Tibial nerve (tissue), 4 donors: ENCODE data around the gene AVEN. TPM values are rescaled to one million over a fixed set of nuclear protein-coding genes. Genes with fewer than 3 reads are reported as not detected.
A peak's percentile ranks its signal among the peaks of the same experiment; 100 is the strongest.
"Not testable (repeated sequence)": the region's sequence is repeated elsewhere in the genome, so short reads cannot be mapped to it uniquely, and the experiment has no call there.

ENCODE experiments used
- DNase-seq, 2 donors: peaks; one replicate each; pipeline ENCODE4 v3.0.0-alpha.2; 2019; ENCODE audit warnings: low spot score in 2 of 2
- H3K27ac ChIP-seq, 4 donors: fragments of 200-600 bp; sonication (generic) in 3 of 4; one replicate each; pipeline ENCODE4 v1.5.1; 2017 to 2019; ENCODE audit warnings: mild to moderate bottlenecking in 1 of 4
- H3K27me3 ChIP-seq, 2 donors: fragments of 200-600 bp; sonication (generic) in 1 of 2; one replicate each; pipeline versions ENCODE4 v1.5.1 to v1.6.0; 2017 to 2019
- H3K36me3 ChIP-seq, 3 donors: fragments of 200-600 bp; sonication (generic); one replicate each; pipeline ENCODE4 v1.5.1; 2018 to 2019
- H3K4me1 ChIP-seq, 4 donors: fragments of 200-600 bp; sonication (generic) in 3 of 4; one replicate each; pipeline ENCODE4 v1.5.1; 2017 to 2019
- H3K4me3 ChIP-seq, 4 donors: fragments of 200-600 bp; sonication (generic) in 3 of 4; one replicate each; pipeline ENCODE4 v1.5.1; 2017 to 2019; ENCODE audit warnings: mild to moderate bottlenecking in 1 of 4, moderate library complexity in 1 of 4
- H3K9me3 ChIP-seq, 4 donors: fragments of 200-600 bp; sonication (generic) in 3 of 4; one replicate each; pipeline ENCODE4 v1.5.1; 2017 to 2019
- EP300 ChIP-seq, 2 donors: sonication (generic); formaldehyde crosslinking; IDR thresholded peaks; one replicate each; pipeline ENCODE4 v1.6.1; 2017; ENCODE audit warnings: antibody characterized with exemption in 2 of 2, mild to moderate bottlenecking in 1 of 2
- POLR2A ChIP-seq, 2 donors: fragments of 450-650 bp; IDR thresholded peaks; one replicate each; pipeline ENCODE4 v1.6.1; 2017; ENCODE audit warnings: antibody characterized with exemption in 2 of 2, mild to moderate bottlenecking in 2 of 2, moderate library complexity in 2 of 2
- WGBS, 2 donors: methylation state at CpG; one replicate each; pipeline ENCODE4 v1.1.5; 2018; 5-methylcytosine and 5-hydroxymethylcytosine counted together
- total RNA-seq, 4 donors: library from RNA; depleted of rRNA; stranded (reverse); fragments of >200 nt; gene quantifications; one replicate each; pipeline ENCODE4 v1.1.0, GENCODE V29; 2016
- TF ChIP-seq, protein P1 (sequence below), 5 experiments: fragments of 200-600 bp in 3 of 5; fragments of 450-650 bp in 2 of 5; sonication (generic) in 3 of 5; IDR thresholded peaks; one replicate each; pipeline ENCODE4 v1.5.1; 2016 to 2019; ENCODE audit warnings: antibody characterized with exemption in 5 of 5, mild to moderate bottlenecking in 3 of 5, moderate library complexity in 2 of 5

Gene AVEN
- total RNA-seq, 4 donors from 2014 or later: 14.9 to 34.8 (median 25.5) TPM

DNA sequence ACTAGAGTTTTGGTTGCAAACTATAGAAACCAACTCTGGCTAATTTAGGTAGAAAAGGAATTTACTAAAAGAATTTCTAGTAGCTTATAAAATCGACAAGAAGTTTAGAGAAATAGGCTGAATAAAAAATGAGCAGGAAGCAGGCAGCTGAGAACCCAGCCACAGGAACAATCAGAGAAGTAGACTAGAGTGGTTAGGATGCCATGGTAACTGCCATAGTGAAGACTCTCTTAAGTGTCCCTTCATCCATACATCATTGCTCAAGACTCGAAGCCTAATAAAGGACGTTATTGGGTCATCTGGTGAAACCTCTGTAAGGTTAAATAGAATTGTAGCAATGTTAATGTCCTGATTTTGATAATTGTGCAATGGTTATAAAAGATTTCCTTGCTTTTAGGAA is 13.8 kb downstream of the AVEN start:
- WGBS, 2 donors: 82 to 84% methylated on average over 3 of the region's 3 CpGs
- TF ChIP-seq, protein P1, sequence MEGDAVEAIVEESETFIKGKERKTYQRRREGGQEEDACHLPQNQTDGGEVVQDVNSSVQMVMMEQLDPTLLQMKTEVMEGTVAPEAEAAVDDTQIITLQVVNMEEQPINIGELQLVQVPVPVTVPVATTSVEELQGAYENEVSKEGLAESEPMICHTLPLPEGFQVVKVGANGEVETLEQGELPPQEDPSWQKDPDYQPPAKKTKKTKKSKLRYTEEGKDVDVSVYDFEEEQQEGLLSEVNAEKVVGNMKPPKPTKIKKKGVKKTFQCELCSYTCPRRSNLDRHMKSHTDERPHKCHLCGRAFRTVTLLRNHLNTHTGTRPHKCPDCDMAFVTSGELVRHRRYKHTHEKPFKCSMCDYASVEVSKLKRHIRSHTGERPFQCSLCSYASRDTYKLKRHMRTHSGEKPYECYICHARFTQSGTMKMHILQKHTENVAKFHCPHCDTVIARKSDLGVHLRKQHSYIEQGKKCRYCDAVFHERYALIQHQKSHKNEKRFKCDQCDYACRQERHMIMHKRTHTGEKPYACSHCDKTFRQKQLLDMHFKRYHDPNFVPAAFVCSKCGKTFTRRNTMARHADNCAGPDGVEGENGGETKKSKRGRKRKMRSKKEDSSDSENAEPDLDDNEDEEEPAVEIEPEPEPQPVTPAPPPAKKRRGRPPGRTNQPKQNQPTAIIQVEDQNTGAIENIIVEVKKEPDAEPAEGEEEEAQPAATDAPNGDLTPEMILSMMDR (IDR thresholded peaks at IDR 0.05): no peak
- no peak for TF ChIP-seq EP300 (IDR thresholded peaks at IDR 0.05)
- no peak for TF ChIP-seq POLR2A (IDR thresholded peaks at IDR 0.05)

DNA sequence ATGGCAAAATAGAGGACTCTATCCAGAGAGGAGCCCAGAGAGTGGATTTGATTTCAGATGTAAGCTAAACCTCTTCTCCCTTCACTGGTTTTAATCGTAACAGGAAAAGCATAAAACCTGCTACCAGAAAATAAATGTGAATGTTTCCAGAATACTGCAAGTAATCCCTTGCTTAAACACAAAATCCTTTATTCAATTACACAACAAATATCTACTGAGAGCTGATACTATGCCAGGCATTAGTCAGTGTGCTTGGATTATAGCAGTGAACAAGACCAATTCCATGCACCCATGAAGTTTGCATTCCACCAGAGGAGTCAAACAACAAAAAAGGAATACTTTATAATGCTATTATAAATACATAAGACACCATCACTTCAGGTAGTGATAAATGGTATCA is 15.1 kb downstream of the AVEN start:
- no peaks in the 10 kb centered on the region for H3K9me3 ChIP-seq
- H3K27me3 ChIP-seq: no peaks in the 10 kb centered on the region
- H3K36me3 ChIP-seq: no peaks in the 10 kb centered on the region
- 46 to 53% methylated on average over 1 of the region's 1 CpG for WGBS, 2 donors
- TF ChIP-seq POLR2A (IDR thresholded peaks at IDR 0.05): no peak
- TF ChIP-seq EP300 (IDR thresholded peaks at IDR 0.05): no peak
- TF ChIP-seq, protein P1 (IDR thresholded peaks at IDR 0.05): no peak
- H3K4me3 ChIP-seq: no peak overlapping the region
- H3K27ac ChIP-seq: peak overlapping the region in 2 of 4 donors; percentile 71 to 74
- peaks cover 0 to 18% (median 0%) of the 10 kb centered on the region in 4 donors for H3K4me1 ChIP-seq
- DNase-seq: no peak

More for the DNA sequence above, 13.8 kb downstream of the AVEN start:
- DNase-seq: no peak
- Histone ChIP-seq H3K27ac (no peak overlapping the region), H3K4me3 (no peak overlapping the region), H3K36me3 (no peaks in the 10 kb centered on the region), H3K4me1 (peaks cover 0 to 18% (median 0%) of the 10 kb centered on the region in 4 donors), H3K9me3 (no peaks in the 10 kb centered on the region), H3K27me3 (no peaks in the 10 kb centered on the region)

DNA sequence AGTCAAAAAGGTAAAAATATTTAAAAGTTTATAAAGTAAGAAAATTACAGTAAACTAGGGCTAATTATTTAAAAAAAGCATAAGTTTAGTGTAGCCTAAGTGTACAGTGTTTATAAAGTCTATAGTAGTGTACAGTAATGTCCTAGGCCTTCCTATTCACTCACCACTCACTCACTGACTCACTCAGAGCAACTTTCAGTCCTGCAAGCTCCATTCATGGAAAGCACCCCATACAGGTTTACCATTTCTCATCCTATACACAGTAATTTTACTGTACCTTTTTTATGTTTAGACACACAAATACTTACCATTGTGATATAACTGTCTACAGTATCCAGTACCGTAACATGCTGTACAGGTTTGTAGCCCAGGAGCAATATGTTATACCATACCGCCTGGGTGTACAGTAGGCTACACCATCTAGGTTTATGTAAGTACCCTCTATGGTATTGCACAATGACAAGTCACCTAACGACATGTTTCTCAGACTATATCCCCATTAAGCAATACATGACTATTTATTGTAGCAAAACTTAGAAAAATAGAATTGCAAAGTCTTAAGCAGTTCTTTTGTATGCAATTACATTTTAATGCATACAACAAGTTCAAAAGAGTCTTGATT is 19.5 kb downstream of the AVEN start:
- peaks cover 0 to 10% (median 0%) of the 10 kb centered on the region in 3 donors for H3K36me3 ChIP-seq
- DNase-seq: no peak
- H3K27ac ChIP-seq: no peak overlapping the region
- H3K4me3 ChIP-seq: no peak overlapping the region
- H3K4me1 ChIP-seq: peaks cover 0 to 24% (median 0%) of the 10 kb centered on the region in 4 donors
- H3K27me3 ChIP-seq: no peaks in the 10 kb centered on the region
- no peak for TF ChIP-seq POLR2A (IDR thresholded peaks at IDR 0.05)
- TF ChIP-seq, protein P1 (IDR thresholded peaks at IDR 0.05): no peak
- no peaks in the 10 kb centered on the region for H3K9me3 ChIP-seq
- WGBS, 2 donors: 93 to 97% methylated on average over 3 of the region's 3 CpGs

- not testable (repeated sequence) for H3K4me3 ChIP-seq, H3K9me3 ChIP-seq, DNase-seq, H3K27me3 ChIP-seq, H3K27ac ChIP-seq
- Histone ChIP-seq H3K4me1 (peaks cover 0 to 21% (median 0%) of the 10 kb centered on the region in 4 donors), H3K36me3 (peaks cover 0 to 10% (median 0%) of the 10 kb centered on the region in 3 donors)
- WGBS, 2 donors: 98 to 100% methylated on average over 2 of the region's 2 CpGs
These were observed 20.3 kb downstream of the AVEN start for GRCh38 chr15:34018738-34019137.

DNA sequence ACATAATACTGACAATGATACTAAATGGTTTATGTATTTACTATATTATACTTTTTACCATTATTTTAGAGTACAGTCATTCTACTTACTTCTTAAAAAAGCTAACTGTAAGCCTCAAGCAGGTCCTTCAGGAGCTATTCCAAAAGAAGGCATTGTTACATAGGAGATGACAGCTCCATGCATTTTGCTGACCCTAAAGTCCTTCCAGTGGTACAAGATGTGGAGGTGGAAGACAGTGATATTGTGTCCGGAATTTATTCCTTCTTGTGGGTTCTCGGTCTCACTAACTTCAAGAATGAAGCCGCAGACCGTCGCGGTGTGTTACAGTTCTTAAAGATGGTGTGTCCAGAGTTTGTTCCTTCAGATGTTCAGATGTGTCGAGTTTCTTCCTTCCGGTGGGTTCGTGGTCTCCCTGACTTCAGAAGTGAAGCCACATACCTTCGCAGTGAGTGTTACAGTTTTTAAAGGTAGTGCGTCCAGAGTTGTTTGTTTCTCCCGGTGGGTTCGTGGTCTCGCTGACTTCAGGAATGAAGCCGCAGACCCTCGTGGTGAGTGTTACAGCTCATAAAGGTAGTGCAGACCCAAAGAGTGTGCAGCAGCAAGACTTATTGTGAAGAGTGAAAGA is 20.9 kb downstream of the AVEN start:
- Histone ChIP-seq H3K27me3 (no peaks in the 10 kb centered on the region), H3K9me3 (no peaks in the 10 kb centered on the region), H3K36me3 (peaks cover 0 to 10% (median 0%) of the 10 kb centered on the region in 3 donors), H3K27ac (no peak overlapping the region), H3K4me3 (no peak overlapping the region), H3K4me1 (peaks cover 0 to 15% (median 0%) of the 10 kb centered on the region in 4 donors)
- TF ChIP-seq POLR2A (IDR thresholded peaks at IDR 0.05) (no peak), EP300 (IDR thresholded peaks at IDR 0.05) (no peak)
- WGBS, 2 donors: 94 to 95% methylated on average over 16 of the region's 16 CpGs
- no peak for DNase-seq

- DNase-seq: no peak
- no peak overlapping the region for H3K4me3 ChIP-seq
- WGBS, 2 donors: 41 to 46% methylated on average over 2 of the region's 2 CpGs
- TF ChIP-seq, protein P1 (IDR thresholded peaks at IDR 0.05): no peak
- no peak for TF ChIP-seq EP300 (IDR thresholded peaks at IDR 0.05)
- no peak for TF ChIP-seq POLR2A (IDR thresholded peaks at IDR 0.05)
- H3K9me3 ChIP-seq: no peaks in the 10 kb centered on the region
- no peaks in the 10 kb centered on the region for H3K27me3 ChIP-seq
- H3K27ac ChIP-seq: peak overlapping the region in 1 of 4 donors; percentile 4
- peaks cover 0 to 7% (median 0%) of the 10 kb centered on the region in 4 donors for H3K4me1 ChIP-seq
- H3K36me3 ChIP-seq: peaks cover 0 to 10% (median 0%) of the 10 kb centered on the region in 3 donors
These were observed 24.4 kb downstream of the AVEN start for GRCh38 chr15:34014556-34014955.
